ENCODE results near the gene GNA14. TPM values are rescaled to one million over a fixed set of nuclear protein-coding genes. Genes with fewer than 3 reads are reported as not detected.

GNA14 gene
- total RNA-seq, 2 experiments from 2014 or later, result not detected

DNA sequence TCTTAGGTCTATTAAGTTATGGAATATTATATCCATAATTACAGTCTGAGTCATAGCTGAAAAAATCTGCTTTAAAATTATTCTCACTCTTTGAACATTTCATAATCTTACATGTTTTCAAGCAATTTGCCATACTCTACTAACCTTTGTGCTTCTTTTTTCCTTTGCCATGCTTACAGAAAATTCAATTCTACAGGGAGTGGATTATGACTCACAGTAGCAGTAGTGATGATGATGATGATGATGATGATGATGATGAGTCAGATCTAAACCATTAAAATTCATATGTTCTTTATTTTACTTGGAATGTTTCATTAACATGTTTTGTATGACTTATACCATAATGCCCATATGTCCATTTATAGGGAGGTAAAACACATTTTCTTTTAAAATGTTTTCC lies 263.7 kb downstream of the GNA14 start:
- Mint-ChIP-seq H3K36me3 (peaks cover 12% of the 10 kb centered on the region), H3K27me3 (no peaks in the 10 kb centered on the region), H3K9me3 (no peaks in the 10 kb centered on the region), H3K27ac (no peak overlapping the region), H3K4me3 (no peak overlapping the region), H3K4me1 (no peaks in the 10 kb centered on the region)
- POLR2A ChIA-PET, result no interaction called here
- no peak for ATAC-seq (ENCODE audit: low read depth)
- no peak for DNase-seq

DNA sequence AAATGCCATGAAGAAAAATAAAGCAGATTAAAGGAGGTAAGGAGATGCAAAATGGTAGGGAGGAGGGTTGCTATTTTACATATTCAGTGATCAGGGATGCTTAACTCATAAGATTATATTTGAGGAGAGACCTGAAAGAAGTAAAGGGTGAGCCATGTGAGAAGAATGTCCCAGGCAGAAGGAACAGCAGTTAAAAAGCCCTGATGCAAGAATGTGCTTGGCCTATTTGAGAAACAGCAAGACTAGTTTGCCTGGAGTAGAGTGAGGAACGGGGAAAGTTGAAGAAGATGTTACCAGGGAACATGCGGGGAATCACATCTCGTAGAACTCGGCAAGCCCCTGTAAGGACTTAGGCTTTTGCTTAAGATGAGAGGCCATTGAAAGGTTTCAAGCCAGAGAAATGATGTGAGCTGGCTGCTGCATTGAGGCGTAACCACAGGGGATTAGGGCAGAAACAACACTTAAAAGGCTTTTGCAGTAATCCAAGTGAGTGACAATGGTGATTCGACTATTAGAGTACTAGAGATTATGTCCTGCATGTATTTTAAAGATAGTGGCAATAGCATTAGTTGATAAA lies 272.1 kb downstream of the GNA14 start:
- Mint-ChIP-seq H3K4me3 (no peak overlapping the region), H3K4me1 (no peaks in the 10 kb centered on the region), H3K27ac (no peak overlapping the region), H3K36me3 (peaks cover 16% of the 10 kb centered on the region), H3K9me3 (no peaks in the 10 kb centered on the region), H3K27me3 (no peaks in the 10 kb centered on the region)
- DNase-seq (no peak), ATAC-seq (ENCODE audit: low read depth) (no peak)
- POLR2A ChIA-PET, result no interaction called here

DNA sequence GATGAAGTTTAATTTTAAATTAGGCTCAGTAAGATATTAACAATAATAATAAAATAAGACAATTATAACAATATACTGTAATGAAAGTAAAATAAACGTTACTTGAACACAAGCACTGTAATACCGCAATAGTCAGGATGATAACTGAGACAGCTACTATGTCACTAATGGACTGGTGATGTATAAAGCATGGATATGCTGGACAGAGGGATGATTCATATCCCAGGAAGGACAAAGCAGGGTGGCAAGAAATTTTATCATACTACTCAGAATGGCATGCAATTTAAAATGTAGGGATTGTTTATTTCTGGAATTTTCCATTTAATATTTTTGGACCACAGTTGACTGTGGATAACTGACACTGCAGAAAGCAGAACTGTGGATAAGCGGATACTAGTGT lies 273.9 kb downstream of the GNA14 start:
- no peak overlapping the region for H3K27ac Mint-ChIP-seq
- no peaks in the 10 kb centered on the region for H3K4me1 Mint-ChIP-seq
- no peak overlapping the region for H3K4me3 Mint-ChIP-seq
- DNase-seq (no peak), ATAC-seq (ENCODE audit: low read depth) (no peak)
- no peaks in the 10 kb centered on the region for H3K27me3 Mint-ChIP-seq
- H3K9me3 Mint-ChIP-seq, result no peaks in the 10 kb centered on the region
- POLR2A ChIA-PET, result no interaction called here
- peaks cover 27% of the 10 kb centered on the region for H3K36me3 Mint-ChIP-seq
